Ramos (cell line): ENCODE data around the gene REEP1.

Source experiments
- in situ Hi-C: fragments of 300-500 bp; cut with MboI; formaldehyde crosslinking; loops from one replicate; pipeline ENCODE4 v1.14.3; 2022; ENCODE audit warnings: low sequenced_read_pairs; ENCODE audit not compliant: unreplicated experiment

Gene REEP1

GRCh38 chr2:86228574-86228973 lies 108.9 kb downstream of the REEP1 start:
- in situ Hi-C loops = loop anchor here (10.0 kb wide), 1 partner anchor 136 kb away; no protein-coding TSS in a partner anchor

GRCh38 chr2:86227685-86228084 lies 109.7 kb downstream of the REEP1 start:
- in situ Hi-C loops = loop anchor here (10.0 kb wide), 1 partner anchor 137 kb away; no protein-coding TSS in a partner anchor

- in situ Hi-C loops = loop anchor here (10.0 kb wide), 1 partner anchor 138 kb away; no protein-coding TSS in a partner anchor
These were observed 110.5 kb downstream of the REEP1 start for GRCh38 chr2:86226636-86227520.

GRCh38 chr2:86226070-86226469 lies 111.4 kb downstream of the REEP1 start:
- in situ Hi-C loops = loop anchor here (10.0 kb wide), 1 partner anchor 139 kb away; no protein-coding TSS in a partner anchor

- in situ Hi-C loops = loop anchor here (10.0 kb wide), 1 partner anchor 139 kb away; no protein-coding TSS in a partner anchor
These were observed 111.8 kb downstream of the REEP1 start for GRCh38 chr2:86225581-86225980.

- in situ Hi-C loops = loop anchor here (10.0 kb wide), 1 partner anchor 140 kb away; no protein-coding TSS in a partner anchor
These were observed 112.6 kb downstream of the REEP1 start for GRCh38 chr2:86224645-86225355.

GRCh38 chr2:86223927-86224560 lies 113.4 kb downstream of the REEP1 start:
- in situ Hi-C loops = loop anchor here (10.0 kb wide), 1 partner anchor 141 kb away; no protein-coding TSS in a partner anchor

GRCh38 chr2:86223140-86223926 lies 114.1 kb downstream of the REEP1 start:
- in situ Hi-C loops = loop anchor here (10.0 kb wide), 1 partner anchor 141 kb away; no protein-coding TSS in a partner anchor

GRCh38 chr2:86221066-86221684 lies 116.3 kb downstream of the REEP1 start:
- in situ Hi-C loops = loop anchor here (10.0 kb wide), 1 partner anchor 144 kb away; no protein-coding TSS in a partner anchor

GRCh38 chr2:86219896-86220295 lies 117.5 kb downstream of the REEP1 start:
- in situ Hi-C loops = loop anchor here (10.0 kb wide), 1 partner anchor 145 kb away; no protein-coding TSS in a partner anchor

GRCh38 chr2:86218124-86218523 lies 119.3 kb downstream of the REEP1 start:
- in situ Hi-C loops = no loop called here

- in situ Hi-C loops = no loop called here
These were observed 120.6 kb downstream of the REEP1 start for GRCh38 chr2:86216575-86217555.

- in situ Hi-C loops = no loop called here
These were observed 123.0 kb downstream of the REEP1 start for GRCh38 chr2:86214503-86214832.

GRCh38 chr2:86213699-86214502 lies 123.5 kb downstream of the REEP1 start:
- in situ Hi-C loops = no loop called here

GRCh38 chr2:86213056-86213455 lies 124.4 kb downstream of the REEP1 start:
- in situ Hi-C loops = no loop called here

- in situ Hi-C loops = no loop called here
These were observed 125.6 kb downstream of the REEP1 start for GRCh38 chr2:86211796-86212188.
